Keratinocyte (primary cell): ENCODE data around the gene RCAN2. TPM values are rescaled to one million over a fixed set of nuclear protein-coding genes. Genes with fewer than 3 reads are reported as not detected.

Source experiments
- DNase-seq: peaks from one replicate; pipeline ENCODE4 v3.0.0-alpha.2; 2011; ENCODE audit warnings: low read depth, missing footprints, low spot score
- FAIRE-seq: peaks from 2 replicates; lab custom pipeline; 2011; peaks lifted over from hg19 to GRCh38; lab: Jason Lieb, UNC
- H2AFZ ChIP-seq: 2 replicates; pipeline ENCODE4 v1.6.0; 2012; ENCODE audit warnings: low read length, control low read depth, inconsistent platforms; ENCODE audit not compliant: control insufficient read depth
- H3K27ac ChIP-seq: 2 replicates; pipeline ENCODE4 v1.5.1; 2011; ENCODE audit warnings: low read length; ENCODE audit not compliant: control insufficient read depth, insufficient read depth
- H3K27me3 ChIP-seq: 3 replicates; pipeline ENCODE4 v1.6.0; 2011; ENCODE audit warnings: low read length; ENCODE audit not compliant: control insufficient read depth, insufficient read depth; ENCODE audit errors: extremely low read depth
- H3K36me3 ChIP-seq, 2 experiments: 2 replicates in 1 of 2; 3 replicates in 1 of 2; pipeline ENCODE4 v1.5.1; 2011; ENCODE audit warnings: low read length in 2 of 2, mild to moderate bottlenecking in 1 of 2; ENCODE audit not compliant: control insufficient read depth in 2 of 2, insufficient read depth in 2 of 2; ENCODE audit errors: extremely low read depth in 1 of 2
- H3K4me1 ChIP-seq: 3 replicates; pipeline ENCODE4 v1.5.1; 2011; ENCODE audit warnings: low read length; ENCODE audit not compliant: control insufficient read depth, insufficient read depth; ENCODE audit errors: extremely low read depth
- H3K4me2 ChIP-seq: 3 replicates; pipeline ENCODE4 v1.6.0; 2011; ENCODE audit warnings: low read depth, low read length; ENCODE audit not compliant: control insufficient read depth, insufficient read depth; ENCODE audit errors: extremely low read depth
- H3K4me3 ChIP-seq, 3 experiments: fragments of 200-600 bp in 1 of 3; sonication (generic) in 1 of 3; 2 replicates in 2 of 3; 3 replicates in 1 of 3; pipeline ENCODE4 v1.5.1; 2011 to 2016; ENCODE audit warnings: low read length in 3 of 3, mild to moderate bottlenecking in 3 of 3, control low read depth in 2 of 3, inconsistent platforms in 1 of 3, low read depth in 1 of 3, mixed read lengths in 1 of 3, mixed run types in 1 of 3, moderate library complexity in 1 of 3; ENCODE audit not compliant: control insufficient read depth in 2 of 3, insufficient read depth in 2 of 3; ENCODE audit errors: extremely low read depth in 1 of 3
- H3K79me2 ChIP-seq: 2 replicates; pipeline ENCODE4 v1.6.0; 2012; ENCODE audit warnings: low read length; ENCODE audit not compliant: control insufficient read depth, insufficient read depth
- H3K9ac ChIP-seq: 3 replicates; pipeline ENCODE4 v1.6.0; 2011; ENCODE audit warnings: low read length; ENCODE audit not compliant: control insufficient read depth, insufficient read depth; ENCODE audit errors: extremely low read depth
- H3K9me1 ChIP-seq: 3 replicates; pipeline ENCODE4 v1.6.0; 2011; ENCODE audit warnings: low read length; ENCODE audit not compliant: control insufficient read depth, insufficient read depth; ENCODE audit errors: extremely low read depth
- H3K9me3 ChIP-seq: 2 replicates; pipeline ENCODE4 v1.5.1; 2012; ENCODE audit warnings: low read depth, low read length; ENCODE audit not compliant: control insufficient read depth
- H4K20me1 ChIP-seq: 3 replicates; pipeline ENCODE4 v1.6.0; 2011; ENCODE audit warnings: low read length; ENCODE audit not compliant: control insufficient read depth, insufficient read depth; ENCODE audit errors: extremely low read depth
- CTCF ChIP-seq, 3 experiments: IDR thresholded peaks in 1 of 3; conservative IDR thresholded peaks in 1 of 3; optimal IDR thresholded peaks in 1 of 3; 2 replicates in 2 of 3; 3 replicates in 1 of 3; pipeline versions ENCODE3 to v1.5.1; 2011; ENCODE audit warnings: low read length in 3 of 3, mild to moderate bottlenecking in 3 of 3, moderate library complexity in 2 of 3, control low read depth in 1 of 3, inconsistent platforms in 1 of 3; ENCODE audit not compliant: insufficient read depth in 2 of 3; ENCODE audit errors: extremely low read depth in 1 of 3
- EZH2 ChIP-seq: IDR thresholded peaks from one replicate; pipeline ENCODE4 v1.6.1; 2012; ENCODE audit warnings: inconsistent platforms, mild to moderate bottlenecking, low read length, moderate library complexity
- dilution Hi-C: fragments of 300-500 bp; cut with MboI; formaldehyde crosslinking; loops from one replicate; pipeline ENCODE4 v1.7.0; 2020; ENCODE audit warnings: low sequenced_read_pairs; ENCODE audit not compliant: extremely low pct_ligation_motif_present
- polyA plus RNA-seq, 5 experiments: library from polyadenylated mRNA; depleted of rRNA in 3 of 5; stranded (reverse) in 3 of 5; stranded (forward) in 1 of 5; unstranded in 1 of 5; fragments of >200 nt; gene quantifications; 1 replicate in 1 of 5; 2 replicates in 3 of 5; 3 replicates in 1 of 5; pipeline versions ENCODE4 v1.2.1 to v1.2.3, GENCODE V29; 2011 to 2012; ENCODE audit warnings: missing spikeins in 2 of 5, low read depth in 1 of 5, low replicate concordance in 1 of 5

RCAN2 gene
- polyA plus RNA-seq, 1 donor (not counting 4 experiments of a cell fraction or from before 2014, with no cell fraction given) = not detected

GRCh38 chr6:46367354-46368168 lies 123.7 kb downstream of the RCAN2 start:
- dilution Hi-C loops = no loop called here
- no peak overlapping the region for H3K27ac ChIP-seq
- H3K27me3 ChIP-seq = no peaks in the 10 kb centered on the region
- no peak overlapping the region for H3K4me2 ChIP-seq
- H3K79me2 ChIP-seq = no peaks in the 10 kb centered on the region
- H3K9ac ChIP-seq = no peak overlapping the region
- no peak overlapping the region for H2AFZ ChIP-seq
- no peaks in the 10 kb centered on the region for H3K4me1 ChIP-seq
- no peaks in the 10 kb centered on the region for H3K36me3 ChIP-seq
- no peak for FAIRE-seq
- no peaks in the 10 kb centered on the region for H4K20me1 ChIP-seq
- H3K9me1 ChIP-seq = no peaks in the 10 kb centered on the region
- no peak for DNase-seq
- H3K4me3 ChIP-seq = no peak overlapping the region
- no peaks in the 10 kb centered on the region for H3K9me3 ChIP-seq
- TF ChIP-seq CTCF (optimal IDR thresholded peaks at IDR 0.05 in 1 of 3, IDR thresholded peaks at IDR 0.05 in 1 of 3, conservative IDR thresholded peaks at IDR 0.05 in 1 of 3; ENCODE audit: extremely low read depth in 1 of 3, insufficient read depth in 2 of 3, low read length in 3 of 3) (no peak), EZH2 (no peak)

DNA sequence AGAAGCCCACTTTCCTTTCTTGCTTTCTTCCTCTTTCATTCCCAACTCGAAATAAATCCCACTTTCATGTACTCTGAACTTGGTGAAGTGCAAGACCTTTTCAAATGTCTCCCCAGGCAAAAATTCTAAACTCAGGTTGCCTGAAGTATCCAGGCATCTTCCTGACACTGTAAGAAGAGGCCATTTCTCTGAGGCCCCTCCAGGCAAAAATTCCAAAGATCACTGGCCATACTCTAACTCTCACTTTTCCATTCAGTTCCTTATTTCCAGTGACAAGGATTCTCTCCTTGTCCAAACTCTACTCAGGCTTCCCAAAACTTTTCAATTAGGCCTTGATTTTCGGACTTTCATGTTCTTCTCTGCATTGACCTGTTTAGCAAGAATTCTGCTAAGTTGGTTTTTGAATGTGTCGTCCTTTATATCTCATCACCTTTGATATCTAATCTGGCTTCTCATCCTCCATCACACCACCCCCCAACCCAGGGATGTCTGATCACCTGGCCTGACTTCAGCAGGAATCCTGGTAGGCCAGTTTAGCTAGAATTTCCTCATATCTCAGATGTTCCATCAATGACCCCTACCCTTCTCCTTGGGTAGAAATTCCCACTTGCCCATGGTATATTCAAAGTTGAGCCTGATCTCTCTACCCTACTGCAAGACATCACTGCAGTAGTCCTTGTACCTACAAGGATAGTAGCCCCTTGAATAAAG lies 124.9 kb downstream of the RCAN2 start:
- Histone ChIP-seq H3K36me3 (no peaks in the 10 kb centered on the region), H3K27ac (no peak overlapping the region), H3K27me3 (no peaks in the 10 kb centered on the region), H3K79me2 (no peaks in the 10 kb centered on the region), H4K20me1 (no peaks in the 10 kb centered on the region), H3K9ac (no peak overlapping the region), H3K9me1 (no peaks in the 10 kb centered on the region), H3K4me1 (no peaks in the 10 kb centered on the region), H3K9me3 (no peaks in the 10 kb centered on the region), H3K4me2 (no peak overlapping the region), H3K4me3 (no peak overlapping the region), H2AFZ (no peak overlapping the region)
- DNase-seq (no peak), FAIRE-seq (no peak)
- dilution Hi-C loops = no loop called here
- no peak for TF ChIP-seq CTCF (optimal IDR thresholded peaks at IDR 0.05 in 1 of 3, IDR thresholded peaks at IDR 0.05 in 1 of 3, conservative IDR thresholded peaks at IDR 0.05 in 1 of 3; ENCODE audit: extremely low read depth in 1 of 3, insufficient read depth in 2 of 3, low read length in 3 of 3)
- no peak for TF ChIP-seq EZH2
